PFSK-1 (cell line): ENCODE data around the gene RABGEF1.

ENCODE experiments used
- POLR2AphosphoS5 ChIP-seq: IDR thresholded peaks from 2 replicates; pipeline ENCODE4 v1.6.1; 2012; ENCODE audit warnings: low read depth, mild to moderate bottlenecking, control low read depth, low read length, moderate library complexity
- REST ChIP-seq, 2 experiments: IDR thresholded peaks; 2 replicates each; pipeline versions ENCODE4 v1.6.1 to v1.8.0; 2011 to 2012; ENCODE audit warnings: low read depth in 2 of 2, low read length in 2 of 2, control low read depth in 1 of 2, inconsistent platforms in 1 of 2, mild to moderate bottlenecking in 1 of 2, moderate library complexity in 1 of 2; ENCODE audit not compliant: insufficient read depth in 1 of 2
- TAF1 ChIP-seq: IDR thresholded peaks from 2 replicates; pipeline ENCODE4 v1.6.1; 2012; ENCODE audit warnings: low read length, control low read depth, borderline replicate concordance; ENCODE audit not compliant: insufficient read depth

GRCh38 chr7:66699998-66700397, 40.5 kb upstream of the RABGEF1 start:
- no peak for TF ChIP-seq REST (IDR thresholded peaks at IDR 0.05; ENCODE audit: insufficient read depth in 1 of 2, low read depth in 2 of 2, low read length in 2 of 2)
- no peak for TF ChIP-seq POLR2AphosphoS5
- no peak for TF ChIP-seq TAF1
